ENCODE measurements around the gene TNIK. TPM values are rescaled to one million over a fixed set of nuclear protein-coding genes. Genes with fewer than 3 reads are reported as not detected.

Gene TNIK
- total and polyA plus RNA-seq, 10 of the 15 experiments (the other 5 are each of a cell fraction or from before 2014, with no cell fraction given) = 13.9 to 74.3 (median 48.2) TPM

DNA sequence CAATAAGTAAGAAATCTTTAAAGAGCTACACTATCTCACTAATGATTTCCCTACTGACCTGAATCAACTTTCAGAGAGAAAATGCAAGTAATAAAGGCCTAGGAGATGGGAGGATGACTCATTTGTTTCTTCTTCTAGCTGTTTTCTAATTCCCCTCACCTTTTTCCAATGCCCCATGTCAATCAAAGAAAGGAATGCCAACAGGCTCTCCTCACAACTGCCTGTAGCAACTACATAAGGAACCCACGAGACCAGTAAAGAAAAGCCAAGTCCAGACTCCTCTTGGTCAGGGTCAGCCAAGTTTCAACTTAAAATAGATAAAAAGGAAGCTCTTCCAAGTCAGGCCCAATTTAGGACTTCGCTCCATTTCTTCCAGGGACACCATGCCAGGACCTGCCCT is 201.9 kb downstream of the TNIK start:
- H3K4me3 ChIP-seq = no peak overlapping the region
- in situ Hi-C loops (cut with MboI) = no loop called here
- no peak for FAIRE-seq
- 0 out of 2 replicates have a peak, but pooled peaks have one; percentile 20 for TF ChIP-seq NR2F1 (conservative IDR thresholded peaks at IDR 0.05)
- TF ChIP-seq, protein P1, sequence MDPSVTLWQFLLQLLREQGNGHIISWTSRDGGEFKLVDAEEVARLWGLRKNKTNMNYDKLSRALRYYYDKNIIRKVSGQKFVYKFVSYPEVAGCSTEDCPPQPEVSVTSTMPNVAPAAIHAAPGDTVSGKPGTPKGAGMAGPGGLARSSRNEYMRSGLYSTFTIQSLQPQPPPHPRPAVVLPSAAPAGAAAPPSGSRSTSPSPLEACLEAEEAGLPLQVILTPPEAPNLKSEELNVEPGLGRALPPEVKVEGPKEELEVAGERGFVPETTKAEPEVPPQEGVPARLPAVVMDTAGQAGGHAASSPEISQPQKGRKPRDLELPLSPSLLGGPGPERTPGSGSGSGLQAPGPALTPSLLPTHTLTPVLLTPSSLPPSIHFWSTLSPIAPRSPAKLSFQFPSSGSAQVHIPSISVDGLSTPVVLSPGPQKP (IDR thresholded peaks at IDR 0.05; ENCODE audit: low read depth, low read length) = no peak
- TF ChIP-seq, protein P2, sequence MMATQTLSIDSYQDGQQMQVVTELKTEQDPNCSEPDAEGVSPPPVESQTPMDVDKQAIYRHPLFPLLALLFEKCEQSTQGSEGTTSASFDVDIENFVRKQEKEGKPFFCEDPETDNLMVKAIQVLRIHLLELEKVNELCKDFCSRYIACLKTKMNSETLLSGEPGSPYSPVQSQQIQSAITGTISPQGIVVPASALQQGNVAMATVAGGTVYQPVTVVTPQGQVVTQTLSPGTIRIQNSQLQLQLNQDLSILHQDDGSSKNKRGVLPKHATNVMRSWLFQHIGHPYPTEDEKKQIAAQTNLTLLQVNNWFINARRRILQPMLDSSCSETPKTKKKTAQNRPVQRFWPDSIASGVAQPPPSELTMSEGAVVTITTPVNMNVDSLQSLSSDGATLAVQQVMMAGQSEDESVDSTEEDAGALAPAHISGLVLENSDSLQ (IDR thresholded peaks at IDR 0.05) = peak; percentile 90
- peak in 1 of 2 experiments; percentile 73; a peak in 1 of 4 replicates for TF ChIP-seq IKZF2 (IDR thresholded peaks at IDR 0.05)
- TF ChIP-seq TARDBP (IDR thresholded peaks at IDR 0.05; ENCODE audit: borderline replicate concordance) = no peak
- TF ChIP-seq, protein P3, sequence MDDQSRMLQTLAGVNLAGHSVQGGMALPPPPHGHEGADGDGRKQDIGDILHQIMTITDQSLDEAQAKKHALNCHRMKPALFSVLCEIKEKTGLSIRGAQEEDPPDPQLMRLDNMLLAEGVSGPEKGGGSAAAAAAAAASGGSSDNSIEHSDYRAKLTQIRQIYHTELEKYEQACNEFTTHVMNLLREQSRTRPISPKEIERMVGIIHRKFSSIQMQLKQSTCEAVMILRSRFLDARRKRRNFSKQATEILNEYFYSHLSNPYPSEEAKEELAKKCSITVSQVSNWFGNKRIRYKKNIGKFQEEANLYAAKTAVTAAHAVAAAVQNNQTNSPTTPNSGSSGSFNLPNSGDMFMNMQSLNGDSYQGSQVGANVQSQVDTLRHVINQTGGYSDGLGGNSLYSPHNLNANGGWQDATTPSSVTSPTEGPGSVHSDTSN (IDR thresholded peaks at IDR 0.05; ENCODE audit: insufficient replicate concordance, low read depth, low read length) = peak; percentile 66
- no peak for TF ChIP-seq NRF1 (conservative IDR thresholded peaks at IDR 0.05; ENCODE audit: low read depth, low read length)
- TF ChIP-seq MTA3 (IDR thresholded peaks at IDR 0.05; ENCODE audit: borderline replicate concordance, low read length) = no peak
- TF ChIP-seq CBX5 (IDR thresholded peaks at IDR 0.05; ENCODE audit: low read depth) = no peak
- no peak for TF ChIP-seq SIN3A (IDR thresholded peaks at IDR 0.05; ENCODE audit: low read depth, low read length)
- TF ChIP-seq SREBF1 (IDR thresholded peaks at IDR 0.05; ENCODE audit: low read length) = no peak
- TF ChIP-seq FOXM1 (IDR thresholded peaks at IDR 0.05; ENCODE audit: low read depth, low read length) = 0 out of 2 replicates have a peak, but pooled peaks have one; percentile 5
- TF ChIP-seq MYC (IDR thresholded peaks at IDR 0.05; ENCODE audit: insufficient read depth, insufficient read length, insufficient replicate concordance, low read length, severe bottlenecking) = no peak
- TF ChIP-seq NFXL1 (IDR thresholded peaks at IDR 0.05; ENCODE audit: borderline replicate concordance) = no peak
- TF ChIP-seq JUNB (IDR thresholded peaks at IDR 0.05) = peak; percentile 69
- TF ChIP-seq EZH2 (IDR thresholded peaks at IDR 0.05; ENCODE audit: borderline replicate concordance, control insufficient read depth, low read depth, low read length) = no peak
- no peak for TF ChIP-seq ZBED1 (IDR thresholded peaks at IDR 0.05; ENCODE audit: borderline replicate concordance)
- peak; percentile 45; the same call in 1 of the 2 replicates for TF ChIP-seq MTA2 (IDR thresholded peaks at IDR 0.05; ENCODE audit: low read depth)

More for the DNA sequence above, 201.9 kb downstream of the TNIK start:
- DNase-seq (ENCODE audit: low read depth, low spot score) (no peak), ATAC-seq (peak; percentile 23)
- Histone ChIP-seq H3K79me2 (ENCODE audit: control insufficient read depth, insufficient read depth, low read length) (peaks cover 95% of the 10 kb centered on the region), H3K27ac (ENCODE audit: control insufficient read depth, insufficient read depth) (peak overlapping the region; percentile 87), H3K9me3 (replicated peaks; ENCODE audit: control insufficient read depth, insufficient read depth, low read length) (no peaks in the 10 kb centered on the region; the same call in 2 of the 3 replicates), H2AFZ (ENCODE audit: control insufficient read depth, low read depth, low read length) (no peak overlapping the region), H3K4me2 (ENCODE audit: control insufficient read depth, insufficient read depth) (peak overlapping the region; percentile 61), H3K36me3 (ENCODE audit: control insufficient read depth in 2 of 2, insufficient read depth in 2 of 2, low read length in 1 of 2) (no peaks in the 10 kb centered on the region), H3K27me3 (replicated peaks in 1 of 2; ENCODE audit: control insufficient read depth in 2 of 2, insufficient read depth in 2 of 2, low read length in 1 of 2) (no peaks in the 10 kb centered on the region), H3K4me1 (ENCODE audit: control insufficient read depth, insufficient read depth, low read length) (peaks cover 88% of the 10 kb centered on the region), H3K9ac (ENCODE audit: control insufficient read depth, insufficient read depth, low read length) (peak overlapping the region; percentile 8; the same call in 1 of the 2 replicates), H4K20me1 (ENCODE audit: control insufficient read depth, insufficient read depth) (no peaks in the 10 kb centered on the region)
- no TSS peak for BruUV-seq (replicated peaks)
- ChIA-PET POLR2A (interaction anchor here (0.6 to 4.3 kb wide), 8 partner anchors 9 to 91 kb away, joined by 3 to 37 read pairs (median 9); no protein-coding TSS in a partner anchor), RAD21 (ENCODE audit: unreplicated experiment) (interaction anchor here (0.9 to 7.0 kb wide), 9 partner anchors 10 to 143 kb away, joined by 3 to 81 read pairs (median 19); no protein-coding TSS in a partner anchor), CTCF (interaction anchor here (0.5 to 8.0 kb wide), 13 partner anchors 9 to 261 kb away, joined by 3 to 42 read pairs (median 4); no protein-coding TSS in a partner anchor), SMC1A (ENCODE audit: uncharacterized antibody, unreplicated experiment) (interaction anchor here (0.6 to 23.0 kb wide), 14 partner anchors 10 to 194 kb away, joined by 3 to 657 read pairs (median 6); no protein-coding TSS in a partner anchor)
- WGBS (ENCODE audit: insufficient coverage, insufficient replicate concordance, low lambda C conversion rate, missing lambda C conversion rate) = 84% methylated on average over 2 of the region's 2 CpGs
- intact Hi-C loops (cut with micrococcal nuclease; ENCODE audit: unreplicated experiment) = loop anchor here (10.0 kb wide), 2 partner anchors 74 to 306 kb away; no protein-coding TSS in a partner anchor

All from GM12878 (cell line).